Renal cortex interstitium (tissue), 11 donors: ENCODE measurements around the gene SLC25A45. TPM values are rescaled to one million over a fixed set of nuclear protein-coding genes. Genes with fewer than 3 reads are reported as not detected.
A peak's percentile ranks its signal among the peaks of the same experiment; 100 is the strongest.
"Not testable (repeated sequence)": the region's sequence is repeated elsewhere in the genome, so short reads cannot be mapped to it uniquely, and the experiment has no call there.

Experiments used
- DNase-seq, 11 donors: peaks; one replicate each; pipeline ENCODE4 v3.0.0-alpha.2; 2013; ENCODE audit warnings: low read depth in 9 of 11, low spot score in 4 of 11; ENCODE audit errors: extremely low read depth in 1 of 11
- polyA plus RNA-seq, 3 donors: library from polyadenylated mRNA; unstranded; fragments of 120-200 nt; gene quantifications; one replicate each; pipeline ENCODE4 v1.2.1, GENCODE V29; 2013; ENCODE audit not compliant: insufficient read length in 3 of 3

SLC25A45 gene
- polyA plus RNA-seq, 3 donors = 5.5 to 9.2 (median 6.3) TPM

GRCh38 chr11:65353376-65353775 lies 29.1 kb downstream of the SLC25A45 start:
- no peak for DNase-seq

- no peak for DNase-seq
These were observed 29.7 kb downstream of the SLC25A45 start for GRCh38 chr11:65352783-65353182.

DNA sequence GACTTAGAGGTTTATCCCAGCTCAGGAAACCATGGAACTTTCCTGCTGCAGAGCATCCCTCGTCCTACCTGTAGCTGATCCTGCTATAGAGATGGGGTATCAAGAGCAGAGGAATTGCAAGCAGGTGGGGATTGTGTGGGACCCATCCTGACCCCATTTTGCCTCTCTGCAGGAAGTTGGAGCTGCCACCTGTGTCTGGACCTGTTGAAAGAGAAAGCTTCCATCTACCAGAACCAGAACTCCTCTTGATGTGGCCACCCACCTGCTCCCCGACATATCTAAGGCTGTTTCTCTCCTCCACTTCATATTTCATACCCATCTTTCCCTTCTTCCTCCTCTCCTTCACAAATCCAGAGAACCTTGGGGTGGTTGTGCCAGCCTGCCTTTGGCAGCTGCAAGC lies 30.9 kb downstream of the SLC25A45 start:
- DNase-seq = no peak

- DNase-seq = no peak
These were observed 40.6 kb downstream of the SLC25A45 start for GRCh38 chr11:65341856-65342255.

GRCh38 chr11:65340226-65340625 lies 42.2 kb downstream of the SLC25A45 start:
- no peak for DNase-seq

GRCh38 chr11:65338676-65339075 lies 43.8 kb downstream of the SLC25A45 start:
- no peak for DNase-seq

- DNase-seq = no peak
These were observed 47.6 kb downstream of the SLC25A45 start for GRCh38 chr11:65334696-65335295.

DNA sequence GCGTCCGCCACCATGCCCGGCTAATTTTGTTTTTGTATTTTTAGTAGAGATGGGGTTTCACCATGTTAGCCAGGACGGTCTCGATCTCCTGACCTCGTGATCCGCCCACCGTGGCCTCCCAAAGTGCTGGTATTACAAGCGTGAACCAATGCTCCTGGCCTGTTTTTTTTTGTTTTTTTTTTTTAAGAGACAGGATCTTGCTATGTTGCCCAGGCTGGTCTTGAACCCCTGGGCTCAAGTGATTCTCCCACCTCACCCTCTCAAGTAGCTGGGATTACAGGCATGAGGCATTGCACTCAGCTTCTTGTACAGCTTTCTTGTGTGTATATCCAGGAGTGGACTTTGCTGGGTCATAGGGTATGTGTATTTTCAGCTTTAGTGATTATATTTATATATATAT lies 49.9 kb downstream of the SLC25A45 start:
- DNase-seq = not testable (repeated sequence)

- DNase-seq = no peak
These were observed 51.9 kb downstream of the SLC25A45 start for GRCh38 chr11:65330544-65330943.

- DNase-seq = peak in 10 of 11 donors; percentile 77 to 93 (median 89)
These were observed 52.5 kb downstream of the SLC25A45 start for GRCh38 chr11:65329944-65330403.

DNA sequence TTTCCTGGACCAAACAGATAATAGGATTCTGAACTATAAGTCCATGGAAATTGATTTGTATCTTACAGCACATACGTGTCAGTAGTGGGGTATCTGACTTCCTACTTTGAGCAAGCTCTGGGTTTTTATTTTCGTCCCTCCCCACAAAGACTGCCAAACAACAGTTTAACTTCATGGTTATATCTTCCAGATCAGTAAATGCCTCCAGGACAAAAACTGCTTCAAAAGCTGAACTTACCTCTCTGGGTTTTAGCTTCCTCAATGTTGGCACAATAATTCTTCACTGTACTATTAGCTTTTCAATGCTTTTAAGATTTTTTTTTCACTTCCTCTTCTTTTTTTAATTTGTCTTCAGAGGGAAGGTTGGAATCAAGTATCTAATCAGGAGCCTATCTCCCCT lies 53.0 kb downstream of the SLC25A45 start:
- DNase-seq = no peak

DNA sequence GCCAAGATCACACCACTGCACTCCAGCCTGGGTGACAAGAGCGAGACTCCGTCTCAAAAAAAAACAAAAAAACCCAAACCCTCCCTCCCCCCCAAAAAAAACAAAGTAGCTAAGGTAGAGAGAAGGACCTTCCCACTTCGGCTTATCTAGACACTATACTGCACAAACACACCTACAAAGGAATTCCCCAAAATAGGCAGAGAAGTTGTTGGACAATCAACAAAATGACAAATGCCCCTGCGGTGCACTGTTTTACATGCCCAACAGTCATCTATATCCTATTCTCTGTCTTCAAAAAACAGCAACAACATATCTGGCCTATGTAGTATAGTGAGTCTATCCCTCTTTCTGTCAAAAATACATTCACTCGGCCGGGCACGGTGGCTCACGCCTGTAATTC lies 55.4 kb downstream of the SLC25A45 start:
- no peak for DNase-seq

DNA sequence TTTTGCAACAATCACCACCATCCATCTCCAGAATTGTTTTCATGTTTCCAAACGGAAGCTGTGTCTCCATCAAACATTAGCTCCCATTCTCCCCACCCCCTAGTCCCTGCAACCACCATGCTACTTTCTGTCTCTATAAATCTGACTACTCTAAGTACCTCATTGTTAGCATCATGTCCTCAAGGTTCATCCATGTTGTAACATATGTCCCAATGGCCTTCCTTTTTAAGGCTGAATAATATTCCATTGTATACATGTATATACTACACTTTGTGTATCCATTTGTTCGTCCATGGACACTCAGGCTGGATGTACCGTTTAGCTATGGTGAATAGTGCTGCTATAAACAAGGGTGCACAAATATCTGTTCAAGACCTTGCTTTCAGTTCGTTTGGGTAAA lies 57.0 kb downstream of the SLC25A45 start:
- DNase-seq = no peak

Other genes starting within 250 kb of the SLC25A45 start
- gene SYVN1, start 248.1 kb downstream of the SLC25A45 start, polyA plus RNA-seq = 10 to 100 TPM; 47.9 to 53.6 (median 52.1) TPM
- not detected for gene SPDYC, start 212.4 kb downstream of the SLC25A45 start, polyA plus RNA-seq
- 100 to 1,000 TPM in 2 of 3 donors, 10 to 100 TPM in 1; 82.9 to 105 (median 104) TPM for gene CAPN1, start 200.7 kb downstream of the SLC25A45 start, polyA plus RNA-seq
- gene POLA2, start 120.7 kb downstream of the SLC25A45 start, polyA plus RNA-seq = 10 to 100 TPM; 23.8 to 31.1 (median 27.8) TPM
- 10 to 100 TPM in 2 of 3 donors, 1 to 10 TPM in 1; 8.8 to 12.7 (median 11.3) TPM for gene CDC42EP2, start 67.8 kb downstream of the SLC25A45 start, polyA plus RNA-seq
- 10 to 100 TPM; 87.8 to 95.3 (median 90.7) TPM for gene DPF2, start 48.8 kb downstream of the SLC25A45 start, polyA plus RNA-seq
- gene TIGD3, start 27.9 kb downstream of the SLC25A45 start, polyA plus RNA-seq = under 1 TPM; 0.53 to 0.83 (median 0.56) TPM
- gene FRMD8, start 4.0 kb upstream of the SLC25A45 start, polyA plus RNA-seq = 10 to 100 TPM; 15.7 to 22.2 (median 21.6) TPM
- gene NEAT1, start 40.2 kb upstream of the SLC25A45 start, polyA plus RNA-seq = 100 to 1,000 TPM; 117 to 471 (median 268) TPM
- 1,000 to 10,000 TPM in 1 of 3 donors, 100 to 1,000 TPM in 2; 717 to 1,341 (median 810) TPM for gene MALAT1, start 116.4 kb upstream of the SLC25A45 start, polyA plus RNA-seq
- 10 to 100 TPM; 58.0 to 77.5 (median 74.1) TPM for gene SCYL1, start 142.4 kb upstream of the SLC25A45 start, polyA plus RNA-seq
- 100 to 1,000 TPM in 2 of 3 donors, 10 to 100 TPM in 1; 93.7 to 181 (median 145) TPM for gene LTBP3, start 175.7 kb upstream of the SLC25A45 start, polyA plus RNA-seq
- gene ZNRD2, start 187.8 kb upstream of the SLC25A45 start, polyA plus RNA-seq = 10 to 100 TPM; 35.0 to 59.2 (median 54.7) TPM
- gene FAM89B, start 189.9 kb upstream of the SLC25A45 start, polyA plus RNA-seq = 10 to 100 TPM; 18.0 to 26.2 (median 22.8) TPM
- gene EHBP1L1, start 193.4 kb upstream of the SLC25A45 start, polyA plus RNA-seq = 10 to 100 TPM; 13.2 to 21.1 (median 13.4) TPM
- gene KCNK7, start 213.2 kb upstream of the SLC25A45 start, polyA plus RNA-seq = under 1 TPM; 0.30 to 0.39 (median 0.33) TPM
- 10 to 100 TPM; 34.8 to 44.2 (median 41.8) TPM for gene MAP3K11, start 231.6 kb upstream of the SLC25A45 start, polyA plus RNA-seq
- 10 to 100 TPM; 24.0 to 37.4 (median 33.3) TPM for gene PCNX3, start 233.1 kb upstream of the SLC25A45 start, polyA plus RNA-seq